DOHH2 (cell line): ENCODE data around the gene RHOT2.

Source experiments
- H3F3A ChIP-seq: fragments of 200-600 bp; sonication (generic), shearing (Covaris generic); 2 replicates; pipeline ENCODE4 v1.6.0; 2016; ENCODE audit warnings: antibody characterized with exemption, mild to moderate bottlenecking; ENCODE audit not compliant: control insufficient read depth, insufficient read depth
- H3K27ac ChIP-seq: fragments of 200-600 bp; sonication (generic); 2 replicates; pipeline ENCODE4 v1.5.1; 2014; ENCODE audit warnings: low read depth, mild to moderate bottlenecking, low read length, moderate library complexity
- H3K27me3 ChIP-seq: fragments of 200-600 bp; sonication (generic); 2 replicates; pipeline ENCODE4 v1.6.1; 2014; ENCODE audit warnings: mild to moderate bottlenecking, low read length, mixed read lengths; ENCODE audit not compliant: control insufficient read depth
- H3K36me3 ChIP-seq: fragments of 200-600 bp; sonication (generic); 2 replicates; pipeline ENCODE4 v1.6.1; 2014; ENCODE audit warnings: mild to moderate bottlenecking, low read length, moderate library complexity, mixed read lengths; ENCODE audit not compliant: control insufficient read depth
- H3K4me1 ChIP-seq: fragments of 200-600 bp; sonication (generic); 2 replicates; pipeline ENCODE4 v1.6.1; 2014; ENCODE audit warnings: mild to moderate bottlenecking, low read length, mixed read lengths; ENCODE audit not compliant: control insufficient read depth
- H3K4me2 ChIP-seq: fragments of 200-600 bp; sonication (generic); 2 replicates; pipeline ENCODE4 v1.6.0; 2014; ENCODE audit warnings: mild to moderate bottlenecking, low read length, moderate library complexity
- H3K4me3 ChIP-seq: fragments of 200-600 bp; sonication (generic); 2 replicates; pipeline ENCODE4 v1.5.1; 2014; ENCODE audit warnings: mild to moderate bottlenecking, low read length, mixed read lengths
- H3K79me2 ChIP-seq: fragments of 200-600 bp; sonication (generic); 2 replicates; pipeline ENCODE4 v1.6.1; 2014; ENCODE audit warnings: mild to moderate bottlenecking, low read length, mixed read lengths; ENCODE audit not compliant: control insufficient read depth
- H3K9me2 ChIP-seq: fragments of 200-600 bp; sonication (generic); replicated peaks from 2 replicates; pipeline ENCODE4 v1.6.1; 2014; ENCODE audit warnings: mild to moderate bottlenecking, low read length, mixed read lengths; ENCODE audit not compliant: control insufficient read depth
- H3K9me3 ChIP-seq: fragments of 200-600 bp; sonication (generic); 2 replicates; pipeline ENCODE4 v1.6.1; 2014; ENCODE audit warnings: antibody characterized with exemption, low read length, mixed read lengths; ENCODE audit not compliant: control insufficient read depth, insufficient read depth
- H4K20me1 ChIP-seq: fragments of 200-600 bp; sonication (generic); 2 replicates; pipeline ENCODE4 v1.6.0; 2014; ENCODE audit warnings: low read depth, mild to moderate bottlenecking, antibody characterized with exemption, low read length, moderate library complexity; ENCODE audit not compliant: control insufficient read depth, insufficient read depth
- CTCF ChIP-seq: fragments of 200-600 bp; sonication (generic); IDR thresholded peaks from one replicate; pipeline ENCODE4 v1.5.1; 2014; ENCODE audit warnings: antibody characterized with exemption, mild to moderate bottlenecking, low read depth, low read length; ENCODE audit not compliant: poor library complexity, severe bottlenecking
- EZH2phosphoT487 ChIP-seq: fragments of 200-600 bp; sonication (generic); IDR thresholded peaks from 2 replicates; pipeline ENCODE4 v1.6.1; 2017; ENCODE audit warnings: borderline replicate concordance, mild to moderate bottlenecking, antibody characterized with exemption, low read length, moderate library complexity, mixed read lengths

The RHOT2 gene

GRCh38 chr16:670485-671352 lies 2.8 kb downstream of the RHOT2 start:
- Histone ChIP-seq H3K4me1 (peaks cover 21% of the 10 kb centered on the region), H3K4me3 (no peak overlapping the region), H3K79me2 (peaks cover 25% of the 10 kb centered on the region), H3K4me2 (no peak overlapping the region), H3K27ac (no peak overlapping the region), H4K20me1 (peaks cover 5% of the 10 kb centered on the region; the same call in 1 of the 2 replicates), H3K9me2 (no peaks in the 10 kb centered on the region), H3F3A (0 out of 2 replicates have a peak, but pooled peaks cover 2% of the 10 kb centered on the region), H3K27me3 (peaks cover 3% of the 10 kb centered on the region; the same call in 1 of the 2 replicates), H3K9me3 (no peaks in the 10 kb centered on the region), H3K36me3 (peaks cover 77% of the 10 kb centered on the region)
- no peak for TF ChIP-seq EZH2phosphoT487
- TF ChIP-seq CTCF = no peak

GRCh38 chr16:671353-672131 lies 3.6 kb downstream of the RHOT2 start:
- H3K9me2 ChIP-seq = no peaks in the 10 kb centered on the region
- H3K36me3 ChIP-seq = peaks cover 71% of the 10 kb centered on the region
- H3F3A ChIP-seq = 0 out of 2 replicates have a peak, but pooled peaks cover 2% of the 10 kb centered on the region
- peaks cover 25% of the 10 kb centered on the region for H3K79me2 ChIP-seq
- peaks cover 21% of the 10 kb centered on the region for H3K4me1 ChIP-seq
- H4K20me1 ChIP-seq = peaks cover 5% of the 10 kb centered on the region; the same call in 1 of the 2 replicates
- peaks cover 3% of the 10 kb centered on the region; the same call in 1 of the 2 replicates for H3K27me3 ChIP-seq
- no peak overlapping the region for H3K27ac ChIP-seq
- no peaks in the 10 kb centered on the region for H3K9me3 ChIP-seq
- H3K4me2 ChIP-seq = no peak overlapping the region
- no peak for TF ChIP-seq EZH2phosphoT487
- TF ChIP-seq CTCF = no peak
- H3K4me3 ChIP-seq = no peak overlapping the region

GRCh38 chr16:672371-672770 lies 4.4 kb downstream of the RHOT2 start:
- H3K9me3 ChIP-seq = no peaks in the 10 kb centered on the region
- no peak overlapping the region for H3K4me2 ChIP-seq
- H3K79me2 ChIP-seq = peaks cover 25% of the 10 kb centered on the region
- peaks cover 64% of the 10 kb centered on the region for H3K36me3 ChIP-seq
- 0 out of 2 replicates have a peak, but pooled peaks cover 2% of the 10 kb centered on the region for H3F3A ChIP-seq
- H3K27ac ChIP-seq = no peak overlapping the region
- peaks cover 3% of the 10 kb centered on the region; the same call in 1 of the 2 replicates for H3K27me3 ChIP-seq
- peaks cover 20% of the 10 kb centered on the region for H3K4me1 ChIP-seq
- no peak for TF ChIP-seq EZH2phosphoT487
- TF ChIP-seq CTCF = no peak
- no peak overlapping the region for H3K4me3 ChIP-seq
- no peaks in the 10 kb centered on the region for H3K9me2 ChIP-seq
- H4K20me1 ChIP-seq = peaks cover 5% of the 10 kb centered on the region; the same call in 1 of the 2 replicates
